Breast epithelium (tissue), 4 donors: ENCODE data around the gene SLC9A6. TPM values are rescaled to one million over a fixed set of nuclear protein-coding genes. Genes with fewer than 3 reads are reported as not detected.

Experiments used
- DNase-seq, 2 donors: peaks; one replicate each; pipeline ENCODE4 v3.0.0-alpha.2; 2019; ENCODE audit warnings: low spot score in 2 of 2
- H3K27ac ChIP-seq, 2 donors: fragments of 200-600 bp; sonication (generic) in 1 of 2; one replicate each; pipeline ENCODE4 v1.5.1; 2016 to 2019; ENCODE audit warnings: mild to moderate bottlenecking in 1 of 2
- H3K27me3 ChIP-seq, 2 donors: fragments of 200-600 bp; sonication (generic) in 1 of 2; one replicate each; pipeline versions ENCODE4 v1.5.1 to v1.6.0; 2017 to 2019; ENCODE audit warnings: control low read depth in 1 of 2, mild to moderate bottlenecking in 1 of 2
- H3K36me3 ChIP-seq: fragments of 200-600 bp; one replicate; pipeline ENCODE4 v1.5.1; 2019
- H3K4me1 ChIP-seq, 2 donors: fragments of 200-600 bp; sonication (generic); one replicate each; pipeline ENCODE4 v1.5.1; 2016 to 2019; ENCODE audit warnings: control low read depth in 1 of 2
- H3K4me3 ChIP-seq, 3 donors: fragments of 200-600 bp; sonication (generic); 1 replicate in 2 of 3; 2 replicates in 1 of 3; pipeline ENCODE4 v1.5.1; 2016 to 2019; ENCODE audit warnings: mild to moderate bottlenecking in 3 of 3, moderate library complexity in 2 of 3
- H3K9me3 ChIP-seq, 2 donors: fragments of 200-600 bp; sonication (generic) in 1 of 2; one replicate each; pipeline ENCODE4 v1.5.1; 2016 to 2019; ENCODE audit warnings: control low read depth in 1 of 2
- POLR2A ChIP-seq: fragments of 450-650 bp; IDR thresholded peaks from one replicate; pipeline ENCODE4 v1.6.1; 2016; ENCODE audit warnings: antibody characterized with exemption, mild to moderate bottlenecking, moderate library complexity
- POLR2AphosphoS5 ChIP-seq, 3 donors: sonication (generic); formaldehyde crosslinking; IDR thresholded peaks; one replicate each; pipeline ENCODE4 v1.6.1; 2017; ENCODE audit warnings: antibody characterized with exemption in 3 of 3
- intact Hi-C: fragments of 100-400 bp; cut with DNase I; formaldehyde crosslinking; loops from one replicate; pipeline ENCODE4 v1.15.1; 2023; ENCODE audit warnings: low total_unique reads
- total RNA-seq, 3 donors: library from RNA; depleted of rRNA; stranded (reverse); fragments of >200 nt; gene quantifications; one replicate each; pipeline ENCODE4 v1.1.0, GENCODE V29; 2016
- TF ChIP-seq, protein P1 (sequence below), 3 donors: fragments of 450-650 bp; IDR thresholded peaks; one replicate each; pipeline ENCODE4 v1.5.1; 2016 to 2017; ENCODE audit warnings: antibody characterized with exemption in 3 of 3, mild to moderate bottlenecking in 3 of 3, moderate library complexity in 3 of 3

The SLC9A6 gene
- total RNA-seq, 3 donors from 2014 or later: 12.5 to 17.1 (median 12.9) TPM

DNA sequence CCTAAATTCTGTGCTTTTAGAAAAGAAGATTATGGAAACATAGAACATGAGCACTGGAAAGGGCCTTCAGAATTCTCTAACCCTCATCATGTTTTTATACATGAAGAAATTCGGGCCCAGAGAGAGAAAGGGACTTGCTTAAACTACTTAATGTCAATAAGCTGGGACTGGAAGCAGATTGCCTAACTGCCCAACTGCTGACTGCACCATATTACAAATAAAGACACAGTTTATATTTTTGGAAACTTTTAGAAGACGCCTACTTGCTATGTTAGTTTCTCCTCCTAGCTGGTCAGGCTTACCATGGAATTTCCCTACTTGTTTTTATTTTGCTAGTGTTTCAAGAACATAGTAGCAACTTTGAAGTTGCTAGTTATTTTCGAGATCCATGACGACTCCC lies 47.1 kb downstream of the SLC9A6 start:
- Histone ChIP-seq H3K27me3 (peaks cover 0 to 19% of the 10 kb centered on the region in 2 donors), H3K4me1 (no peaks in the 10 kb centered on the region), H3K4me3 (no peak overlapping the region), H3K27ac (no peak overlapping the region), H3K9me3 (no peaks in the 10 kb centered on the region), H3K36me3 (no peaks in the 10 kb centered on the region)
- no peak for DNase-seq
- intact Hi-C loops: no loop called here
- TF ChIP-seq POLR2A (no peak), POLR2AphosphoS5 (IDR thresholded peaks at IDR 0.05) (no peak)
- TF ChIP-seq, protein P1, sequence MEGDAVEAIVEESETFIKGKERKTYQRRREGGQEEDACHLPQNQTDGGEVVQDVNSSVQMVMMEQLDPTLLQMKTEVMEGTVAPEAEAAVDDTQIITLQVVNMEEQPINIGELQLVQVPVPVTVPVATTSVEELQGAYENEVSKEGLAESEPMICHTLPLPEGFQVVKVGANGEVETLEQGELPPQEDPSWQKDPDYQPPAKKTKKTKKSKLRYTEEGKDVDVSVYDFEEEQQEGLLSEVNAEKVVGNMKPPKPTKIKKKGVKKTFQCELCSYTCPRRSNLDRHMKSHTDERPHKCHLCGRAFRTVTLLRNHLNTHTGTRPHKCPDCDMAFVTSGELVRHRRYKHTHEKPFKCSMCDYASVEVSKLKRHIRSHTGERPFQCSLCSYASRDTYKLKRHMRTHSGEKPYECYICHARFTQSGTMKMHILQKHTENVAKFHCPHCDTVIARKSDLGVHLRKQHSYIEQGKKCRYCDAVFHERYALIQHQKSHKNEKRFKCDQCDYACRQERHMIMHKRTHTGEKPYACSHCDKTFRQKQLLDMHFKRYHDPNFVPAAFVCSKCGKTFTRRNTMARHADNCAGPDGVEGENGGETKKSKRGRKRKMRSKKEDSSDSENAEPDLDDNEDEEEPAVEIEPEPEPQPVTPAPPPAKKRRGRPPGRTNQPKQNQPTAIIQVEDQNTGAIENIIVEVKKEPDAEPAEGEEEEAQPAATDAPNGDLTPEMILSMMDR (IDR thresholded peaks at IDR 0.05): no peak

GRCh38 chrX:136034668-136035067 lies 49.4 kb downstream of the SLC9A6 start:
- Histone ChIP-seq H3K27ac (no peak overlapping the region), H3K36me3 (no peaks in the 10 kb centered on the region), H3K27me3 (peaks cover 0 to 14% of the 10 kb centered on the region in 2 donors), H3K4me3 (no peak overlapping the region), H3K9me3 (no peaks in the 10 kb centered on the region), H3K4me1 (no peaks in the 10 kb centered on the region)
- DNase-seq: no peak
- intact Hi-C loops: no loop called here
- no peak for TF ChIP-seq POLR2A
- no peak for TF ChIP-seq POLR2AphosphoS5 (IDR thresholded peaks at IDR 0.05)
- TF ChIP-seq, protein P1 (IDR thresholded peaks at IDR 0.05): no peak

- Histone ChIP-seq H3K4me3 (no peak overlapping the region), H3K36me3 (no peaks in the 10 kb centered on the region), H3K27me3 (peaks cover 0 to 17% of the 10 kb centered on the region in 2 donors), H3K27ac (no peak overlapping the region), H3K9me3 (no peaks in the 10 kb centered on the region), H3K4me1 (no peaks in the 10 kb centered on the region)
- TF ChIP-seq POLR2A: no peak
- no peak for TF ChIP-seq POLR2AphosphoS5 (IDR thresholded peaks at IDR 0.05)
- TF ChIP-seq, protein P1 (IDR thresholded peaks at IDR 0.05): no peak
- no peak for DNase-seq
- intact Hi-C loops: no loop called here
These were observed 50.4 kb downstream of the SLC9A6 start for GRCh38 chrX:136035663-136036062.

DNA sequence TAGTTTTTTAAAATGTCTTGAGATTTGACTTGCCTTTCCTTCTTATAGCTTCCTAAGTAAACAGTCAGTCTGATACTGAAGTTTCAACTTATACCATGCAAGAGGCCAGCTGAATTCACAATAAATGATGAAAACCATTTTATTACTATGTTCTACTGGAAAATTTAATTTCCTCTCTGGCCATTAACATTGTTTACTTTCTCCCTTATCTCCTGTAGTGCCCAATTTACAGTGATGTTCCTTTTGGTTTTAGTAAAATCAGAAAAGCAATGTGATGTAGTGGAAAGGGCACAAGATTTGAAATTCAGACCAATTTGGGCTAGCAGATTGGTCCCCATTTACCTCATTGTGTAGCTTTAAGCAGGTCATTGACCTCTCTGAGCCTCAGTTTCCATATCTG lies 54.2 kb downstream of the SLC9A6 start:
- Histone ChIP-seq H3K4me1 (no peaks in the 10 kb centered on the region), H3K27me3 (peaks cover 0 to 23% of the 10 kb centered on the region in 2 donors), H3K36me3 (no peaks in the 10 kb centered on the region), H3K4me3 (no peak overlapping the region), H3K27ac (no peak overlapping the region), H3K9me3 (no peaks in the 10 kb centered on the region)
- DNase-seq: no peak
- TF ChIP-seq, protein P1 (IDR thresholded peaks at IDR 0.05): no peak
- TF ChIP-seq POLR2AphosphoS5 (IDR thresholded peaks at IDR 0.05) (no peak), POLR2A (no peak)
- intact Hi-C loops: no loop called here

GRCh38 chrX:136039968-136040367 lies 54.7 kb downstream of the SLC9A6 start:
- Histone ChIP-seq H3K27me3 (peaks cover 0 to 28% of the 10 kb centered on the region in 2 donors), H3K36me3 (no peaks in the 10 kb centered on the region), H3K9me3 (no peaks in the 10 kb centered on the region), H3K4me3 (no peak overlapping the region), H3K4me1 (no peaks in the 10 kb centered on the region), H3K27ac (no peak overlapping the region)
- DNase-seq: no peak
- intact Hi-C loops: no loop called here
- TF ChIP-seq POLR2A: no peak
- TF ChIP-seq, protein P1 (IDR thresholded peaks at IDR 0.05): no peak
- no peak for TF ChIP-seq POLR2AphosphoS5 (IDR thresholded peaks at IDR 0.05)
